ENCODE measurements around the gene FAM111A. TPM values are rescaled to one million over a fixed set of nuclear protein-coding genes. Genes with fewer than 3 reads are reported as not detected.
"Not testable (repeated sequence)": the region's sequence is repeated elsewhere in the genome, so short reads cannot be mapped to it uniquely, and the experiment has no call there.

The FAM111A gene
- total RNA-seq (10 to 100 TPM; 34.1 to 73.3 TPM), polyA plus RNA-seq (10 to 100 TPM; 14.9 to 44.8 TPM)
- long read RNA-seq, donor 1, full-length matches to known transcripts = 13 of 13 reads
- long read RNA-seq, donor 1, partial matches to known transcripts = 0 of 13 reads
- long read RNA-seq, donor 1, other reads (novel, unspliced or antisense) = 0 of 13 reads
- long read RNA-seq, donor 2, full-length matches to known transcripts = 6 of 6 reads
- long read RNA-seq, donor 2, partial matches to known transcripts = 0 of 6 reads
- long read RNA-seq, donor 2, other reads (novel, unspliced or antisense) = 0 of 6 reads
- long read RNA-seq, donor 3, full-length matches to known transcripts = 10 of 10 reads
- long read RNA-seq, donor 3, partial matches to known transcripts = 0 of 10 reads
- long read RNA-seq, donor 3, other reads (novel, unspliced or antisense) = 0 of 10 reads
- long read RNA-seq, donor 4, full-length matches to known transcripts = 8 of 18 reads
- long read RNA-seq, donor 4, partial matches to known transcripts = 10 of 18 reads
- long read RNA-seq, donor 4, other reads (novel, unspliced or antisense) = 0 of 18 reads
- long read RNA-seq, donor 5, full-length matches to known transcripts = 14 of 27 reads
- long read RNA-seq, donor 5, partial matches to known transcripts = 13 of 27 reads
- long read RNA-seq, donor 5, other reads (novel, unspliced or antisense) = 0 of 27 reads

DNA sequence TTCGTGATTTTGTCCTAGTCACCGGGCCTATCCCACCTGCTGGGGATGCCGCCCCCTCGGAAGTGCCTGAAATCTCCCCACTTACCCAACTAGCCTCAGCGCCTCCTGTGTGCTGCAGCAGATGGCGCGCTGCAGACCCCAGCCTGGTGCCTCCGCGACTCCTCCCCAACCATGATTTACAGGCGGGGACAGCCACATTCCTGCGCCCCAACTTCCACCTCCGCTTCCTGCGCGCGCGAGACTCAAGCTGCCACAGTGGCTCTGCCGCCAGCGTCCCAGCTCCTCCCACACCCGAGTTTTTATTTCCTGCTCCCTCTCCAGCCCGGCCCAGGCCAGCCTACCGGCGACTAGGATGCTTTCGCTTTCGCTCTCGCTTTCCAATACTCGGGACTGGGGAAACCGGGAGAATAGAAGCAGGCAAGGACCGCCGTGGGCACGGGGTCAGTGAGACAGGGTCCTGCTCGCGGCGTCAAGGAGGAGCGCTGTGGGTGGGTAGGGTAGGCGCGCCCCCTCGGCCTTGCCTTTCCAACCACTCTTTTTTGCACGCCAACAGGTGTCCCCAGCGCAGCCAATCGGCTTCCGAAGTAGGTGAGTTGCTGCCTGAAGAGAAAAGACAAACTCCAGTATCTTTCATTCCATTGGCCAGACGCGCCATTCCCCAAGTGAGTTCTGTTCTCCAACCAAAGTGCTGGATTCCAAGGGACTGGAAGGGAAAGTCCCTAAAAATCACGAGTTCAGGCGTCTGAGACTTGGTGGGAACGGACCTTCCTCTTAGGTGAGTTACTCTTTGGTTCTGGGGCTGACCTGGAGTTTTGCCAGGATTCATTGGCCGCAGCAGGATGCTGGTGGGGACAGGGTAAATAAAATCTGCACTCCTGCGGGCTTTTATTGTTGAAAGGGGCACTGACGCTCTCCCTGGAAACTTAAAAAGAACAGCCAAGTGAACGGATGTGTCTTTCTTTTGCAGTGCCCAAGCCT is at the start of gene FAM111A:
Gene FAM111A (plus strand): TSS at position 327 of the 978 bp plus-strand sequence. CDS start 6,017 bp downstream, outside the sequence.
- H3K9me3 ChIP-seq (ENCODE audit: control insufficient read depth in 4 of 4, insufficient read depth in 3 of 4, low read length in 3 of 4) = no peaks in the 10 kb centered on the region
- peak within 1 kb of the TSS; percentile 92 for H3K4me3 ChIP-seq
- ATAC-seq (ENCODE audit: insufficient read depth, low FRiP score) = peak; percentile 93
- H3K27ac ChIP-seq (ENCODE audit: low read depth in 1 of 2, low read length in 1 of 2) = peak within 1 kb of the TSS; percentile 54 to 98
- no peak for TF ChIP-seq CTCF (IDR thresholded peaks at IDR 0.05; ENCODE audit: control extremely low read depth, extremely low read depth)
- peaks cover 0 to 43% (median 9%) of the 10 kb centered on the region in 5 donors for H3K4me1 ChIP-seq (ENCODE audit: control insufficient read depth in 5 of 5, insufficient read depth in 5 of 5, low read length in 5 of 5)
- WGBS, 2 donors = 0% methylated on average over 50 of the region's 50 CpGs
- H3K27me3 ChIP-seq (ENCODE audit: control insufficient read depth in 3 of 3, insufficient read depth in 3 of 3, low read length in 2 of 3) = no peaks in the 10 kb centered on the region
- peaks cover 0 to 6% (median under 1%) of the 10 kb centered on the region in 4 donors for H3K36me3 ChIP-seq (ENCODE audit: control insufficient read depth in 4 of 4, insufficient read depth in 4 of 4, low read length in 4 of 4)
- peak within 1 kb of the TSS; percentile 33 to 93 for H3K9ac ChIP-seq (ENCODE audit: insufficient read depth in 1 of 2, low read length in 2 of 2)
- peak; percentile 92 to 95 (median 95) for DNase-seq

DNA sequence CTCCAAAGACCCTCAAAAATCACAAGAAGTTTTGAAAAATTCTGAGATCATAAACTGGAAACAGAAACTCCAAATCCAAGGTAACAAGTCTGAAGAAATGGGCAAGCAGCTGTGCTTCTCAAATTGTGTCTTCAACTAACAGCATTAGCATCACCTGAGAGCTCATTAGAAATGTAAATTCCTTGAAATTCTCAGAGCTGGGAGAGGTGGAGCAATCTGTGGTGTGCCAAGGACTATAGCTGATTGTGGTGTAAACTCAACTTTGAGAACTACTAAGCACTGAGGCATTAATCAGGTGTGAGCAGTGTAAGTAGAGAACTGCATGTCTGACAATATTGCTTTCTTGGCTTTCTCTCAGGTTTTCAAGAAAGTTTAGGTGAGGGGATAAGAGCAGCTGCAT is 49.1 kb upstream of the FAM111A start:
- not testable (repeated sequence) for H3K36me3 ChIP-seq (ENCODE audit: control insufficient read depth in 4 of 4, insufficient read depth in 4 of 4, low read length in 4 of 4); ATAC-seq (ENCODE audit: insufficient read depth, low FRiP score); H3K4me1 ChIP-seq (ENCODE audit: control insufficient read depth in 5 of 5, insufficient read depth in 5 of 5, low read length in 5 of 5); H3K4me3 ChIP-seq; H3K27ac ChIP-seq (ENCODE audit: low read depth in 1 of 2, low read length in 1 of 2); H3K9me3 ChIP-seq (ENCODE audit: control insufficient read depth in 4 of 4, insufficient read depth in 3 of 4, low read length in 3 of 4); H3K9ac ChIP-seq (ENCODE audit: insufficient read depth in 1 of 2, low read length in 2 of 2); DNase-seq; H3K27me3 ChIP-seq (ENCODE audit: control insufficient read depth in 3 of 3, insufficient read depth in 3 of 3, low read length in 2 of 3)

GRCh38 chr11:59095225-59095624 is 47.4 kb upstream of the FAM111A start:
- H3K27me3 ChIP-seq (ENCODE audit: control insufficient read depth in 3 of 3, insufficient read depth in 3 of 3, low read length in 2 of 3); H3K9me3 ChIP-seq (ENCODE audit: control insufficient read depth in 4 of 4, insufficient read depth in 3 of 4, low read length in 3 of 4): not testable (repeated sequence)
- 65 to 79% methylated on average over 1 of the region's 1 CpG for WGBS, 2 donors

GRCh38 chr11:59095972-59096575 is 46.6 kb upstream of the FAM111A start:
- not testable (repeated sequence) for H3K36me3 ChIP-seq (ENCODE audit: control insufficient read depth in 4 of 4, insufficient read depth in 4 of 4, low read length in 4 of 4); H3K9ac ChIP-seq (ENCODE audit: insufficient read depth in 1 of 2, low read length in 2 of 2); H3K4me1 ChIP-seq (ENCODE audit: control insufficient read depth in 5 of 5, insufficient read depth in 5 of 5, low read length in 5 of 5); H3K27me3 ChIP-seq (ENCODE audit: control insufficient read depth in 3 of 3, insufficient read depth in 3 of 3, low read length in 2 of 3); H3K4me3 ChIP-seq; H3K9me3 ChIP-seq (ENCODE audit: control insufficient read depth in 4 of 4, insufficient read depth in 3 of 4, low read length in 3 of 4); DNase-seq; ATAC-seq (ENCODE audit: insufficient read depth, low FRiP score); H3K27ac ChIP-seq (ENCODE audit: low read depth in 1 of 2, low read length in 1 of 2)
- WGBS, 2 donors = 66 to 74% methylated on average over 5 of the region's 5 CpGs

More at GRCh38 chr11:59095225-59095624, 47.4 kb upstream of the FAM111A start:
- not testable (repeated sequence) for DNase-seq; H3K27ac ChIP-seq (ENCODE audit: low read depth in 1 of 2, low read length in 1 of 2); H3K4me1 ChIP-seq (ENCODE audit: control insufficient read depth in 5 of 5, insufficient read depth in 5 of 5, low read length in 5 of 5); H3K36me3 ChIP-seq (ENCODE audit: control insufficient read depth in 4 of 4, insufficient read depth in 4 of 4, low read length in 4 of 4); H3K4me3 ChIP-seq; ATAC-seq (ENCODE audit: insufficient read depth, low FRiP score); H3K9ac ChIP-seq (ENCODE audit: insufficient read depth in 1 of 2, low read length in 2 of 2)

Data from lung (tissue), 16 donors.